Astrocyte of the cerebellum (primary cell): ENCODE data around the gene MEF2C.
A peak's percentile ranks its signal among the peaks of the same experiment; 100 is the strongest.
"Not testable (repeated sequence)": the region's sequence is repeated elsewhere in the genome, so short reads cannot be mapped to it uniquely, and the experiment has no call there.

ENCODE experiments used
- DNase-seq: peaks from one replicate; pipeline ENCODE4 v3.0.0-alpha.2; 2011; ENCODE audit warnings: low read depth
- H3K4me3 ChIP-seq: 2 replicates; pipeline ENCODE4 v1.5.1; 2011; ENCODE audit warnings: mild to moderate bottlenecking, low read depth, low read length, moderate library complexity
- CTCF ChIP-seq: IDR thresholded peaks from 2 replicates; pipeline ENCODE4 v1.5.1; 2012; ENCODE audit warnings: low read length, low read depth, moderate library complexity, mild to moderate bottlenecking; ENCODE audit errors: missing control alignments
- in situ Hi-C: cut with HindIII; loops from 2 replicates; pipeline ENCODE4 v1.10.0; 2017; ENCODE audit warnings: low sequenced_read_pairs

The MEF2C gene

GRCh38 chr5:88863523-88863922, 19.5 kb downstream of the MEF2C start:
- in situ Hi-C loops: no loop called here
- no peak overlapping the region for H3K4me3 ChIP-seq
- no peak for DNase-seq
- no peak for TF ChIP-seq CTCF

- in situ Hi-C loops: no loop called here
- DNase-seq: no peak
- no peak for TF ChIP-seq CTCF
- H3K4me3 ChIP-seq: no peak overlapping the region
Observed at GRCh38 chr5:88862547-88863175, 20.3 kb downstream of the MEF2C start.

- H3K4me3 ChIP-seq: no peak overlapping the region
- TF ChIP-seq CTCF: no peak
- in situ Hi-C loops: no loop called here
- no peak for DNase-seq
Observed at GRCh38 chr5:88861231-88861630, 21.8 kb downstream of the MEF2C start.

- DNase-seq: peak; percentile 51
- in situ Hi-C loops: no loop called here
- no peak overlapping the region for H3K4me3 ChIP-seq
- no peak for TF ChIP-seq CTCF
Observed at GRCh38 chr5:88860501-88860900, 22.5 kb downstream of the MEF2C start.

GRCh38 chr5:88858392-88858791, 24.6 kb downstream of the MEF2C start:
- in situ Hi-C loops: loop anchor here (5.0 kb wide), 1 partner anchor 71 kb away; no protein-coding TSS in a partner anchor
- H3K4me3 ChIP-seq: no peak overlapping the region
- no peak for DNase-seq
- TF ChIP-seq CTCF: no peak

GRCh38 chr5:88856381-88856780, 26.6 kb downstream of the MEF2C start:
- not testable (repeated sequence) for H3K4me3 ChIP-seq
- in situ Hi-C loops: loop anchor here (5.0 kb wide), 1 partner anchor 69 kb away; no protein-coding TSS in a partner anchor

GRCh38 chr5:88854769-88855168, 28.2 kb downstream of the MEF2C start:
- no peak overlapping the region for H3K4me3 ChIP-seq
- no peak for DNase-seq
- no peak for TF ChIP-seq CTCF
- in situ Hi-C loops: loop anchor here (5.0 kb wide), 1 partner anchor 67 kb away; no protein-coding TSS in a partner anchor

More at GRCh38 chr5:88856381-88856780, 26.6 kb downstream of the MEF2C start:
- DNase-seq: not testable (repeated sequence)
